Central memory CD8-positive, alpha-beta T cell (primary cell): Measurements from ENCODE around the gene FMN1.

ENCODE experiments used
- ATAC-seq: fragments of 150-1000 bp; cut with Tn5 transposase; replicated peaks from 2 replicates; pipeline ENCODE4 v1.10.0; 2022; ENCODE audit warnings: mild to moderate bottlenecking, moderate FRiP score, moderate number of reproducible peaks; ENCODE audit not compliant: poor library complexity, severe bottlenecking; ENCODE audit errors: extremely low read depth
- DNase-seq, 2 donors: peaks; one replicate each; pipeline ENCODE4 v3.0.0; 2021; ENCODE audit warnings: low spot score in 2 of 2
- H3K27ac Mint-ChIP-seq: one replicate; pipeline ENCODE4 v1.8.0; 2022; ENCODE audit warnings: low read depth, mild to moderate bottlenecking, moderate library complexity, mixed read lengths
- H3K27me3 Mint-ChIP-seq: one replicate; pipeline ENCODE4 v1.8.0; 2022; ENCODE audit warnings: mixed read lengths
- H3K36me3 Mint-ChIP-seq: one replicate; pipeline ENCODE4 v1.8.0; 2022; ENCODE audit warnings: mild to moderate bottlenecking, moderate library complexity, mixed read lengths; ENCODE audit not compliant: insufficient read depth
- H3K4me1 Mint-ChIP-seq: one replicate; pipeline ENCODE4 v1.8.0; 2022; ENCODE audit warnings: mixed read lengths
- H3K4me3 Mint-ChIP-seq: one replicate; pipeline ENCODE4 v1.8.0; 2022; ENCODE audit warnings: mild to moderate bottlenecking, moderate library complexity, mixed read lengths
- H3K9me3 Mint-ChIP-seq: one replicate; pipeline ENCODE4 v1.8.0; 2022; ENCODE audit warnings: mixed read lengths

FMN1 gene

DNA sequence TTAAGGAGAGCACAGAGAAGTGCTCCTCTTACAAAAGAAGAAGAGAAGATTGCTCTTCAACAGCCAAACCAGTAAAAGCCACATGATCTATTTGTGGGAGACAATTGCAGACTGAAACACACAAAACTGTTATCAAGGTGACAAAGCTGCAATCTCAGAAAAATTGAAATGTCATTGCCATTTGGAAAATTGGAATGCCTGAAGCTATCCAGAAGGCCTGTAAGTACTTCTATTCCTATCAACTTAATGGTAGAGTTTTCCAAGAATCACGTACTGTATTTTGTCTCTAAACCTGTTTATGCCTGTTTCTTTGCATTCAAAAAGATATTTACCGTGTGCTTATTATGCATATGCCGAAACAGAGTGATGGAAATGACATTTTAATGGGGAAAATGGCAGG, 272.0 kb downstream of the FMN1 start:
- no peak overlapping the region for H3K27ac Mint-ChIP-seq
- H3K36me3 Mint-ChIP-seq: peaks cover 11% of the 10 kb centered on the region
- no peaks in the 10 kb centered on the region for H3K27me3 Mint-ChIP-seq
- no peak overlapping the region for H3K4me3 Mint-ChIP-seq
- H3K4me1 Mint-ChIP-seq: no peaks in the 10 kb centered on the region
- no peak for ATAC-seq
- H3K9me3 Mint-ChIP-seq: no peaks in the 10 kb centered on the region
- DNase-seq: no peak

DNA sequence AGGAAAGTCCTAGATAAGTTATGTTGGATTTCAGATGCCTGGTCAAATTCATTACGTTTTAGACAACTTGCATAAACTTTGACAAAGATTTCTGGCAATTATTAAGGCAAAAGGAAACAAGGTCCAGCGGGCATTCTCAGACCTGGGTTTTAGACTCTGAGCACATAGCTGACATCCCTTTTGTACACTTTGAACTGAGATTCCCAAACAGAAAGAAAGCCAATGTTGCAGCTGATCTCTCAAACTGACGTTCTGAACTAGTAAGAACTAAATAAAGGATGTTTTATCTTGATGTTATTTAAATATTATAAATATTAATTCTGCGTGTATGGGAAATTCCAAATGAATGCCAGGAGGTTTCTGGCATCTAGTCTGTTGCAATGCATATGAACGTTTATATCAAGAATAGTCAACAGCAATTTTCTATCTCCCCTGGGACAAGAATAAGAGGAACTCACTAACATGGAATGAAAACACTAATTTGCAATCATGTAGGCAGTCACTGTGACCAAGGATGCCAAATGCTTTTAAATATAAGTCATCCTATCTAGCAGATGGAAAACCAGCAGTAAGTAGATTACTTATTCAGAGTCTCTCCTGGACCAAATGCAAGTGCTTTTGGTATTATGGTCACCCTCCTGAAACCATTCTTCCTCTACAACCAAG, 274.6 kb downstream of the FMN1 start:
- Mint-ChIP-seq H3K27me3 (no peaks in the 10 kb centered on the region), H3K4me1 (no peaks in the 10 kb centered on the region), H3K36me3 (peaks cover 6% of the 10 kb centered on the region), H3K27ac (no peak overlapping the region), H3K9me3 (no peaks in the 10 kb centered on the region), H3K4me3 (no peak overlapping the region)
- ATAC-seq (no peak), DNase-seq (no peak)

DNA sequence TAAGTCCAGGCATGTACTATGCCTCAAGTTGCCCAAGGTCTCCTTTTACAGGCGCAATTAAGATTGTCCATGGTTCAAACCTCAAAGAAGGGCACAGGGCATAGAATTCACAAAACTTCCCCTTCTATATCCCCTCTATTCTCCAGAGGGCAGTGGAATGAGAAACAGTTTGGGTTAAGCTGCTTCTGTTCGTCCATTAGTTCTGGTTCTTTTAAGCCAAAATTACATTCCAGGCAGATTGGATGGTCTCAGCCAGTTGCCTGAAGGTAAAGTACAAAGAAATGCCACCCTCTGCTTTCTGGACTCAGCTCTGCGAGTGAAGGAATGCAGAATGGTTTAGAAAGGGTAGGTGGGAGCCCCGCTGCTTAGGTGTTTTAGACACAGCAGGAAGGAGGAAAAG, 276.0 kb downstream of the FMN1 start:
- ATAC-seq (no peak), DNase-seq (no peak)
- Mint-ChIP-seq H3K27me3 (no peaks in the 10 kb centered on the region), H3K27ac (no peak overlapping the region), H3K36me3 (peaks cover 2% of the 10 kb centered on the region), H3K4me3 (no peak overlapping the region), H3K9me3 (no peaks in the 10 kb centered on the region), H3K4me1 (no peaks in the 10 kb centered on the region)

DNA sequence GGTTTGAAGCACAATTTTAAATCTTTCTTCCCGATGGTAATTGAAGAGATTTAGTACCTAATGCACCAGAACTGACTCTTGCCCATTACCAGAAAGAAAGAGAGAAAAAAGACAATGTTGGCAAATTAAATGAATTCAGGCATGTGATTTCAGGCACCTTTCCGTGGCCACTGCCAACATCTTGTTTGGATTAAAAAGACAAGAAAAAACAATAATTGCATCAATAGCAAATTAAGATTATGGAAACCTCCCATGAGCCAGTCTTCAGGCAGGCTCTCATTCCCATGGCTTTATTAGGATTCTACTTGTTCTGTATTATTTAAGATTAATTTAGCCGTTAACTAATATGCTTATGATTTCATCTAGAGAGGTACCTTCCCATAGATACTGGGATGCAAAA, 283.7 kb downstream of the FMN1 start:
- DNase-seq (no peak), ATAC-seq (no peak)
- Mint-ChIP-seq H3K4me1 (no peaks in the 10 kb centered on the region), H3K9me3 (no peaks in the 10 kb centered on the region), H3K27ac (no peak overlapping the region), H3K27me3 (no peaks in the 10 kb centered on the region), H3K36me3 (peaks cover 1% of the 10 kb centered on the region), H3K4me3 (no peak overlapping the region)

DNA sequence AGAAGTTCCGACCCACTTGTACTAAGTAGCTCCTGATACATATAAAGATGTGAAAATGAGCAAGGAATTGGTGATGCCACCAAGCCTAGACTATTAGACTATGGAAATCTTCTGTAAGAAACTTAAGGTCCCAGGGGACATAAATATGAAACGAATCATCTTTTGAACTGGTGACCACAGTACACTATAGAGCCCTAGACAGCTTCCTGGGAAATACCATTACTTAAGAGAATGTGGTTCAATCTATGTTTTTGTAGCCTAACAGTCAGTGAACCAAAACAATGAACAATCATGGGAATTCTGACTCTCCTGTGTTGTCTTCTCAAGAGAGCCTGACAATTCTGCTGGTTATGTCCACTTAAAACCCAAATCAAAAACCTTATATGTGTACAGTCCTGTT, 285.1 kb downstream of the FMN1 start:
- no peak overlapping the region for H3K27ac Mint-ChIP-seq
- no peaks in the 10 kb centered on the region for H3K4me1 Mint-ChIP-seq

DNA sequence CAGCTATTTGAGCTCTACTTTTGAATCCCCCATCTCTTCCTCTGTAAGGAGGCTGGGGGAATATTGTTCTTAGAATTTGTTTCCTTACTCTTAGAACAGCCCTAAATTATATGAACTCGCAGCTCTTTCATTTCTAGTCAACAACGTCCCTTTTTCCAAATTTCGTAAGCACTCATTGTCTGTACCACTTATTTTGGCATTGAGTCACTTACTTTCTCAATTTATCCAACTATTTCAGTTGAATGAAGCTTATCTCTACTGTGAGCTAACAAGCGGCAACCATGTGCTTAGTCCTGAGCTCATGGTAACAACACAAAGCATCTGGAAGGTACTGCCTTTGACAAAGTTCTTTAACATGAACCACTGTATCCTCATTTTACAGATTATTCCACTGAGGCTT, 285.6 kb downstream of the FMN1 start:
- H3K9me3 Mint-ChIP-seq: no peaks in the 10 kb centered on the region
- no peak for ATAC-seq

More for the DNA sequence above, 285.1 kb downstream of the FMN1 start:
- Mint-ChIP-seq H3K4me3 (no peak overlapping the region), H3K36me3 (peaks cover 1% of the 10 kb centered on the region), H3K9me3 (no peaks in the 10 kb centered on the region), H3K27me3 (no peaks in the 10 kb centered on the region)
- DNase-seq (no peak), ATAC-seq (no peak)

DNA sequence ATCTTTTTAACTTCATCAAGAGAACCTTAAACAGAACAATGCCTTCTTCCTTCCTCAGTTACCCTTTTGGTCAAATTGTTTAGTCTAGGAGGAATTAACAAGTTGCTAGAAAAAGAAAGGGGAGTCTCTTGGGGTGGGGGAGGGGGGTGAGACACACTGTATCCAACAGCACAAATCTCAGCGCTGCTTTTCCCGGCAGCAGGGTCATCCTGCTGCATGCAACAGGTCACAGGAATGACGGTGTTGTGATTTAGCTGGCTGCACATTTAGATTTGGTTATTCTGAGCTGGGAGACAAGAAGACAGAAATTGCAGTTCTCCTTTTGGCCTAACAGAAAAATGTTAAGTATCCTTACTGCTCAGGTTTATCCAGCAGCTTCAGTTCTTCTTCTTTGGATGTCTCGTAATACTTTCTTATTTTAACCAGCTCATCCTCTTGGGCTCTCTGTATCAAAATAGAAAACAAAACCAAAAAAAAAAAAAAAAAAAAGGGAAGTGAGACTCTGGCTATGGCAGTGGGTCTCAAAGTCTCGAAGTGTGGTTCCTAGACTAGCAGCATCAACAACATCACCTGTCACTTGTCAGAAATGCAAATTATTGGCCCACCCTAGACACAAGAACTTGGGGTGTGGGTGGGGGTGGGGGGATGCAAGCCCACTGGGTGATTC, 286.2 kb downstream of the FMN1 start:
- no peaks in the 10 kb centered on the region for H3K9me3 Mint-ChIP-seq
- peaks cover 6% of the 10 kb centered on the region for H3K36me3 Mint-ChIP-seq
- H3K4me3 Mint-ChIP-seq: no peak overlapping the region
- DNase-seq: no peak
- H3K27ac Mint-ChIP-seq: no peak overlapping the region
- no peaks in the 10 kb centered on the region for H3K4me1 Mint-ChIP-seq
- H3K27me3 Mint-ChIP-seq: no peaks in the 10 kb centered on the region
- no peak for ATAC-seq

More for the DNA sequence above, 285.6 kb downstream of the FMN1 start:
- no peak for DNase-seq
- peaks cover 6% of the 10 kb centered on the region for H3K36me3 Mint-ChIP-seq
- H3K4me3 Mint-ChIP-seq: no peak overlapping the region
- no peaks in the 10 kb centered on the region for H3K4me1 Mint-ChIP-seq
- no peaks in the 10 kb centered on the region for H3K27me3 Mint-ChIP-seq
- H3K27ac Mint-ChIP-seq: no peak overlapping the region

DNA sequence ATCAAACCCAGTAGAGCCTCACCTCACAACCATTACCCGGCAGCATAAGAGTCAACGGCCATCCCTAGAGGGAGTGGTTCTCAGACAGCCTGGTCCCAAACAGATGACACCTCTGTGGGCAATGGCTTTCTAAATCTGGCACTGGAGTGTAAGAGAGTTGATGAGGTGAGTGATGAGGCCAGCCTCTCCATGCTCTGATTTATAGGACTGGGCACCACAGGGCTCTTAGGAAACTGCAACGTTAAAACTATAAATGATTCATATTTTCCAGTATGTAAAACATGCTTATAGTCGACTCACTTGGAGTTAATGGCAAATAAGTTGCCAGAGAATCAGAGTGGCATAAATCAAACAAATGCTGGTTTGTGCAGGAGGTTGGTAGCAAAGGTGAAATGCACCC, 289.0 kb downstream of the FMN1 start:
- Mint-ChIP-seq H3K27ac (no peak overlapping the region), H3K36me3 (peaks cover 10% of the 10 kb centered on the region), H3K9me3 (no peaks in the 10 kb centered on the region), H3K4me1 (no peaks in the 10 kb centered on the region), H3K4me3 (no peak overlapping the region), H3K27me3 (no peaks in the 10 kb centered on the region)
- ATAC-seq: no peak
- DNase-seq: no peak

DNA sequence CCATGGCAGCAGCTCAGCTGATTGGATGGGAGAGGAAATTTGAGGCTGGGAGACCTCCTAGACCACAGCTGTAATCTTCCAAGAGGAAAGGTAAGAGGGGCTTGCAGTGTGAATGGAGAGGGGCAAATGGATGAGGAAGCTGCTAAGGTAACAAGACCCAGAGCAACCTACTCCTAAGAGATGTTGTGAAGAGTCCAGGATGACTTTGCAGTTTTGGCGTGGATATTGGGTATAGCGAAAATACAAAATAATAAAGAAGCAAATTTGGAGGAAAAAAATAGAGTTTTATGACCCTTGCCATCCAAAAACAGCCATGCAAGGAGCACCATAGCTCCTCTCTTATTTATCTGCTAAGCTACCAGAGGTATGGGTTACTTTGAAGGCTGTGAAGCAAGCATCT, 290.1 kb downstream of the FMN1 start:
- Mint-ChIP-seq H3K4me1 (no peaks in the 10 kb centered on the region), H3K9me3 (no peaks in the 10 kb centered on the region), H3K36me3 (peaks cover 10% of the 10 kb centered on the region), H3K27ac (no peak overlapping the region), H3K27me3 (no peaks in the 10 kb centered on the region), H3K4me3 (no peak overlapping the region)
- ATAC-seq (no peak), DNase-seq (no peak)

DNA sequence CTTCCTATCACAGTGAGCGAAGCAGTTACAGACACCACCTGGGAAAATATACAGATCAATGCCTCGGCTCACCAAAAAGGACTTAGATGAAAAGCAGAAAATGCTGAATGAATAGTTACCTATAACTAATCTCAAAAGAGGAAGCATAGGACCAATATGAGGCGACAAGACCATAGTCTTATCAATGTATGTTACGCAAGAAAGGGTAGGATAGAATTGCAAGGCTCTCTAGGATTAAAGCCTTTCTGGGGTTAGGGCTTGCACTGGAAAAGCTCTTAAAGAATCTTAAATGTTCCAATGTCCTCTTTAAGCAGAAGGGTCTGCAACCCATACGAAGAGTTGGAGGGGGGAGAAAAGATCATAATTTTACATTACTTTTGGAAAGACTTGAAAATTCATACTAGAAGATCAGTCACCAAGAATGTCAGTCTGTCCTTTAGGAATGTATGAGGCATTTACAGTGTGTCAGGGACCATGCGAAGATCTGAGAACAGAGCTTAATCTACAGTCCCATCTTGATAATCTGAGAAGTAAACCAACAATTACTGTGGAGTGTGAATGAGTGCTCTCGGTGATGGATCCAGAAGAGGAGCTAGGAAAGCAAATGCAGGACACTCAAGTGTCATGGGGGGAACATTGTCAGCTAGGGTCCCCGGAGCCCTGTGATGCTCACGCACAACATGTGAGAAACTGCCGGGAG, 290.8 kb downstream of the FMN1 start:
- Mint-ChIP-seq H3K27ac (no peak overlapping the region), H3K27me3 (no peaks in the 10 kb centered on the region), H3K36me3 (peaks cover 10% of the 10 kb centered on the region), H3K4me1 (no peaks in the 10 kb centered on the region), H3K9me3 (no peaks in the 10 kb centered on the region), H3K4me3 (no peak overlapping the region)
- DNase-seq (no peak), ATAC-seq (no peak)

DNA sequence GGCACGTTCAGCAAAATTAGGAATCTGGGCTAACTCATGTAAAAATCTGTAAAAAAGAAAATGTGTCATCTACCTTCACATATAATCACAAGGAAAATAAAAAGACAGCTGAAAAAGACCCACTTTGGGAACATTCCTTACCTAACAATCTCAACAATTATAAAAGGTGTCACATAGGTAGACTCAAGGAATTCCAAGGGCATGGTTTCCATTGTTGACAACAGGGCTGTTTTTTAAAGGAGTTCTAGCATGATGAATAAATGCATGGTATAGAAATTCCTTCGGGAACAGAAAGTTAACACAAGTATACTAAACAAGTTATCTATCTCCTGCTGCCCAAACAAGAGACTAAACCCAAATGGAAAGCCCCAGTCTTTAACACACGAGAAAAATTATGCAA, 292.5 kb downstream of the FMN1 start:
- H3K4me3 Mint-ChIP-seq: no peak overlapping the region
- no peaks in the 10 kb centered on the region for H3K4me1 Mint-ChIP-seq
- no peaks in the 10 kb centered on the region for H3K9me3 Mint-ChIP-seq
- peaks cover 11% of the 10 kb centered on the region for H3K36me3 Mint-ChIP-seq
- DNase-seq: no peak
- H3K27ac Mint-ChIP-seq: no peak overlapping the region
- no peaks in the 10 kb centered on the region for H3K27me3 Mint-ChIP-seq
- no peak for ATAC-seq

DNA sequence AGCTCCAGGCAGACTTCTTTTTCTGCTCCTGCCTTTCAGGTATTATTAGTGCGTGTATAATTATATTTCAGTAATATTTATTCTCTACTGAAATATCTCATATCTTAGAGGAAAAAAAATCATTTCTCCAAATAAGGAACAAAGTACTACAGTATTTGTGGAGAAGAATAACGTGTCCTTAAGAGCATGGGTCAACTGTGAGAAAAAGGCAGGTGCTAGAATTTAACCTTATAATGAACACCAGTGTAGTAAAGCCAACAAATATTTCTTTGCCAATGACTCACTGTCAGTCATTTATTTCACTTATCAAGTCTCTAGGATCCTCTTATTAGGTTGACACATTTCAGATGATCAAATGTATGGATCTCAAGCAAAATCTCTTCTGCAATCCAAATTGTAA, 293.3 kb downstream of the FMN1 start:
- no peaks in the 10 kb centered on the region for H3K9me3 Mint-ChIP-seq
- H3K27ac Mint-ChIP-seq: no peak overlapping the region
- H3K4me3 Mint-ChIP-seq: no peak overlapping the region
- no peak for ATAC-seq
- H3K4me1 Mint-ChIP-seq: no peaks in the 10 kb centered on the region
- DNase-seq: no peak
- peaks cover 15% of the 10 kb centered on the region for H3K36me3 Mint-ChIP-seq
- no peaks in the 10 kb centered on the region for H3K27me3 Mint-ChIP-seq

DNA sequence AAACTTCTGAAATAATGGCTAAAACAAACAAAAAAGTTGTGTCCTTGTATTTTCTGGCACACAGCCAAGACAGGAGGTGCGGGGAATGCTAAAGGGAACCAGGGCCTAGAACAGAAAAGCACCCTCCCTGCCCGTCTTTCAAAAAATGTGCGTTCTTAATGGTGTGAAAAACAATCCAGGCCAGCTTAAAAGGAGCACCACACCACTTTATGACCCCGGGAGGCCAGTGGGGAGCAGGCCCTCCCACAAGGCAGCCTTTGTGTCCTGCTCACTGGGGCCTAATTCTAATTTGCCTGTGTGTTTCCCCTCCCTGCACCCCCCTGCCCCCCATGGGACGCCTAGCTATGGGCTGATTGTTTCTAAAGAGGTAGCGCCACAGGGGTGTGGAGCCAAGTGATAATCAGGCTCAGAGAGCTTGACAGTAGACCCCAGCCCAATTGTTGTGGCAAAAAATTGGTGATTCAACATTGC, 295.4 kb downstream of the FMN1 start:
- no peak for ATAC-seq
- Mint-ChIP-seq H3K4me3 (no peak overlapping the region), H3K4me1 (no peaks in the 10 kb centered on the region), H3K9me3 (no peaks in the 10 kb centered on the region), H3K27me3 (no peaks in the 10 kb centered on the region), H3K36me3 (peaks cover 13% of the 10 kb centered on the region), H3K27ac (no peak overlapping the region)
- no peak for DNase-seq
